BE2C (cell line): ENCODE measurements around the gene FANCF.
"Not testable (repeated sequence)": the region's sequence is repeated elsewhere in the genome, so short reads cannot be mapped to it uniquely, and the experiment has no call there.

ENCODE experiments used
- DNase-seq: peaks from one replicate; pipeline ENCODE4 v3.0.0-alpha.2; 2020
- H3K27me3 ChIP-seq: fragments of 250-450 bp; sonication (Bioruptor Pico); 2 replicates; pipeline ENCODE4 v1.5.1; 2020; ENCODE audit warnings: mild to moderate bottlenecking
- H3K36me3 ChIP-seq: fragments of 250-450 bp; sonication (Bioruptor Pico); 2 replicates; pipeline ENCODE4 v1.5.1; 2020; ENCODE audit warnings: mild to moderate bottlenecking
- H3K4me1 ChIP-seq: fragments of 250-450 bp; sonication (Bioruptor Pico); 2 replicates; pipeline ENCODE4 v1.5.1; 2020
- H3K4me3 ChIP-seq: 2 replicates; pipeline ENCODE4 v1.5.1; 2011; ENCODE audit warnings: low read depth, low read length
- H3K9me3 ChIP-seq: fragments of 250-450 bp; sonication (Bioruptor Pico); 2 replicates; pipeline ENCODE4 v1.5.1; 2020
- CTCF ChIP-seq: IDR thresholded peaks from 2 replicates; pipeline ENCODE4 v1.5.1; 2012; ENCODE audit warnings: mild to moderate bottlenecking, low read depth, low read length

The FANCF gene

GRCh38 chr11:22656130-22656529 lies 30.5 kb upstream of the FANCF start:
- H3K9me3 ChIP-seq, result no peaks in the 10 kb centered on the region
- no peaks in the 10 kb centered on the region for H3K36me3 ChIP-seq

GRCh38 chr11:22652346-22652745 lies 26.7 kb upstream of the FANCF start:
- H3K4me3 ChIP-seq, DNase-seq, H3K4me1 ChIP-seq, H3K36me3 ChIP-seq, H3K27me3 ChIP-seq, H3K9me3 ChIP-seq: not testable (repeated sequence)

More at GRCh38 chr11:22656130-22656529, 30.5 kb upstream of the FANCF start:
- no peak overlapping the region for H3K4me3 ChIP-seq
- no peak for DNase-seq
- no peak for TF ChIP-seq CTCF
- no peaks in the 10 kb centered on the region for H3K4me1 ChIP-seq
- no peaks in the 10 kb centered on the region for H3K27me3 ChIP-seq

- Histone ChIP-seq H3K4me1 (no peaks in the 10 kb centered on the region), H3K36me3 (no peaks in the 10 kb centered on the region), H3K4me3 (no peak overlapping the region), H3K27me3 (no peaks in the 10 kb centered on the region), H3K9me3 (no peaks in the 10 kb centered on the region)
- DNase-seq, result no peak
- TF ChIP-seq CTCF, result no peak
Observed at GRCh38 chr11:22641559-22641958, 15.9 kb upstream of the FANCF start.

GRCh38 chr11:22640862-22641261 lies 15.2 kb upstream of the FANCF start:
- Histone ChIP-seq H3K27me3 (no peaks in the 10 kb centered on the region), H3K9me3 (no peaks in the 10 kb centered on the region), H3K4me3 (no peak overlapping the region), H3K36me3 (no peaks in the 10 kb centered on the region), H3K4me1 (no peaks in the 10 kb centered on the region)
- no peak for DNase-seq
- no peak for TF ChIP-seq CTCF

- no peak for DNase-seq
- Histone ChIP-seq H3K4me1 (peaks cover 3% of the 10 kb centered on the region; the same call in 1 of the 2 replicates), H3K36me3 (no peaks in the 10 kb centered on the region), H3K9me3 (no peaks in the 10 kb centered on the region), H3K27me3 (no peaks in the 10 kb centered on the region), H3K4me3 (no peak overlapping the region)
- TF ChIP-seq CTCF, result no peak
Observed at GRCh38 chr11:22635689-22636088, 10.1 kb upstream of the FANCF start.

- Histone ChIP-seq H3K4me3 (no peak overlapping the region), H3K4me1 (peaks cover 3% of the 10 kb centered on the region; the same call in 1 of the 2 replicates), H3K36me3 (no peaks in the 10 kb centered on the region), H3K9me3 (no peaks in the 10 kb centered on the region), H3K27me3 (no peaks in the 10 kb centered on the region)
- DNase-seq, result peak; percentile 71
- no peak for TF ChIP-seq CTCF
Observed at GRCh38 chr11:22634897-22635629, 9.4 kb upstream of the FANCF start.
